T-helper 2 cell treated with Interferon-gamma antibody and Interleukin-4, amounts not matched to agents 5 μg/mL and 100 μg/mL, for 36 hours (primary cell): ENCODE data around the gene FANK1.
"Not testable (repeated sequence)": the region's sequence is repeated elsewhere in the genome, so short reads cannot be mapped to it uniquely, and the experiment has no call there.

Experiments used
- DNase-seq: peaks from one replicate; pipeline ENCODE4 v3.0.0; 2021; ENCODE audit warnings: low spot score
- H3K27ac Mint-ChIP-seq: one replicate; pipeline ENCODE4 v1.8.0; 2021; ENCODE audit warnings: mild to moderate bottlenecking, mixed read lengths
- H3K27me3 Mint-ChIP-seq: one replicate; pipeline ENCODE4 v1.8.0; 2021; ENCODE audit warnings: low read depth, mixed read lengths
- H3K36me3 Mint-ChIP-seq: one replicate; pipeline ENCODE4 v1.8.0; 2021; ENCODE audit warnings: low read depth, mixed read lengths
- H3K4me1 Mint-ChIP-seq: one replicate; pipeline ENCODE4 v1.8.0; 2021; ENCODE audit warnings: low read depth, mixed read lengths
- H3K4me3 Mint-ChIP-seq: one replicate; pipeline ENCODE4 v1.8.0; 2022; ENCODE audit warnings: mild to moderate bottlenecking, moderate library complexity, mixed read lengths
- H3K9me3 Mint-ChIP-seq: one replicate; pipeline ENCODE4 v1.8.0; 2021; ENCODE audit warnings: mixed read lengths

FANK1 gene

GRCh38 chr10:125871338-125871737, 25.0 kb upstream of the FANK1 start:
- Mint-ChIP-seq H3K27me3 (no peaks in the 10 kb centered on the region), H3K9me3 (peaks cover 12% of the 10 kb centered on the region), H3K27ac (no peak overlapping the region), H3K4me1 (no peaks in the 10 kb centered on the region), H3K4me3 (no peak overlapping the region), H3K36me3 (peaks cover 12% of the 10 kb centered on the region)
- DNase-seq, result no peak

DNA sequence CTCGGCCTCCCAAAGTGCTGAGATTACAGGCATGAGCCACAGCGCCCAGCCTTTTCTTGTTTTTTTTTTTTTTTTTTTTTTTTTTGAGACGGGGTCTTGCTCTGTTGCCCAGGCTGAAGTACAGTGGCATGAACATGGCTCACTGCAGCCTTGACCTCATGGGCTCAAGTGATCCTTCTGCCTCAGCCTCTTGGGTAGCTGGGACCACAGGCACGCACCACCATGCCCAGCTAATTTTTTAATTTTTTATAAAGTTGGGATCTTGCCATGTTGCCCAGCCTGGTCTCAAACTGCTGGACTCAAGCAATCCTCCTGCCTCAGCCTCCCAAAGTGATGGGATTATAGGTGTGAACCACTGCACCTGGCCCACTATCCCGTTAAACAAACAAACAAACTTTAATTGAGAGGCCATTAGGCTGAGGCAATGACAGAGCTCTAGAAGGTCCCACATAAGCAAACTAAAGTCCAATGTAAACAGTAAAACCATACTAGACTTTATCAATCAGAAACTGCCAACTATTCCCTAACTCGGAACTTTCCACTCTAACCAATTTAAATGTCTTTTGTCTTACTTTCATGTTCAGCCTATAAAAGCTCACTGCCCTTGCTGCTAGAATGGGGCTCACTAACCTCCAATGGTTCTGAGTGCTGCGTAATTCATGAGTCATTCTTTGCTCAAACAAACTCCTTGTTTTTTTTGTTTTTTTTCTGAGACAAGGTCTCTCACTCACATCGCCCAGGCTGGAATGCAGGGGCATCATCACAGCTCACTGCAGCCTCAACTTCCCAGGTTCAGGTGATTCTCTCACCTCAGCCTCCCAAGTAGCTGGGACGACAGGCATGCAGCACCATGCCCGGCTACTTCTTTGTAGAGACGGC, 17.2 kb upstream of the FANK1 start:
- peaks cover 13% of the 10 kb centered on the region for H3K36me3 Mint-ChIP-seq
- H3K27me3 Mint-ChIP-seq, result no peaks in the 10 kb centered on the region
- DNase-seq, result no peak
- H3K9me3 Mint-ChIP-seq, result peaks cover 13% of the 10 kb centered on the region
- H3K4me1 Mint-ChIP-seq, result no peaks in the 10 kb centered on the region
- no peak overlapping the region for H3K4me3 Mint-ChIP-seq
- no peak overlapping the region for H3K27ac Mint-ChIP-seq

DNA sequence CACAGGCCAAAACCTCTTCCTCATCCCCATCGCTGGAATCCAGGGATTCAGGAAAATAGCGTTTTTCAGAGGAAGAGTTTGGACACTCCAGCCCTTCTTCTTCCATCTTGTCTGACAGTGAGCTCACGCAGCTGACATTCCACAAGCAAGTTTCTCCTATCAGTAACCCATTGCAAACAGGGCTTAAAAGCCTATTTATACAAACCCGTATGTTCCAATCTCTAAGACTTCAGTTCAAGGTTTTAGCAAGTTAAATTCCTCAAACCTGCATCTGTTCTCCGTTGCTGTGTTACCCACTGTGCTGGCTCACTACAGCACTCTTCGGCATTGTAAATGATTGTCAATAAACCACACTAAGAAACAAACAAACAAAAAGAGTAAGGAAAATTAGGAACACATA, 15.6 kb upstream of the FANK1 start:
- no peak overlapping the region for H3K4me3 Mint-ChIP-seq
- DNase-seq, result no peak
- H3K27ac Mint-ChIP-seq, result no peak overlapping the region
- no peaks in the 10 kb centered on the region for H3K27me3 Mint-ChIP-seq
- peaks cover 7% of the 10 kb centered on the region for H3K9me3 Mint-ChIP-seq
- peaks cover 8% of the 10 kb centered on the region for H3K36me3 Mint-ChIP-seq
- no peaks in the 10 kb centered on the region for H3K4me1 Mint-ChIP-seq

DNA sequence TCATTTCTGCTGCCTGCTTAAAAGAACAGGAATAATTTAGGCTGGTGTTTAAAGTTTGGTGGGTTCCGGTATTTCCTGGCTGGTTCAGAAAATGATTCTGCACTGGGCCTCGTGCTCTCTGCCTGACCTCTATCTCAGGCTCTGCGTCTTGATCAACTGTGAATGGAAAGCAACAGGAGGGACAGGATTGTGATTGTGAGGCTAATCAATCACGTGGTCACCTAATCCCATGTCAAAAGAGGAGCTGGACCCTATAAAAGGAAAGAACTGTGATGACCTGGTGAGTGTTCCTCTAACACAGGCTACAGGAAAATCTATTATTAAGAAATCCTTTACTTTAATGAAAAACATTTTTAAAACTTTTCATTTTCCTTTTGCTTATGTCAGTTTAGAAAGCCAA, 15.2 kb upstream of the FANK1 start, which contains the start of gene DHX32:
TSS of gene DHX32 (minus strand) at position 101 of the 400 bp plus-strand sequence. CDS start 468 bp downstream, outside the sequence.
- no peak for DNase-seq
- H3K27ac Mint-ChIP-seq, result no peak within 1 kb of the TSS
- no peak within 1 kb of the TSS for H3K4me3 Mint-ChIP-seq
- peaks cover 2% of the 10 kb centered on the region for H3K9me3 Mint-ChIP-seq
- H3K27me3 Mint-ChIP-seq, result no peaks in the 10 kb centered on the region
- no peaks in the 10 kb centered on the region for H3K4me1 Mint-ChIP-seq
- H3K36me3 Mint-ChIP-seq, result peaks cover 3% of the 10 kb centered on the region

- Mint-ChIP-seq H3K4me1 (no peaks in the 10 kb centered on the region), H3K4me3 (no peak overlapping the region), H3K27ac (no peak overlapping the region), H3K36me3 (peaks cover 2% of the 10 kb centered on the region), H3K27me3 (no peaks in the 10 kb centered on the region), H3K9me3 (no peaks in the 10 kb centered on the region)
- DNase-seq, result no peak
Measured at GRCh38 chr10:125882596-125882995, 13.8 kb upstream of the FANK1 start.

DNA sequence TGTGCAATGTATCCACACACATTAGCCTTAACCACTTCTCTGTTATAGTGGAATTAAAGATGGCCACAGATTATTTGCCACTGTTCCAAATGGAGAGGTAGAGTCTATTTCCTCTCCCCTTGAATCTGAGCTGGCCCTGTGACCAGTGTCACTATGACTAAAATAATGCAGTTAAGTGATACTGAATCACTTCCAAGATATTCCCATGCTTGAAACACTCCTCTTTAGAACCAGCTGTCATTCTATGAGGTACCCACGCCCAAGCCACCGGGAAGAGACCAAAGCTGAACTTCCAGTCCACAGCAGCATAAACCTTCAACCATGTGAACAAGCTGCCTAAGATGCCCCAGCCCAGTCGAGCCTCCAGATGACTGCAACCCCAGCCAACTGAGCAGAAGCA, 13.2 kb upstream of the FANK1 start:
- Mint-ChIP-seq H3K27ac (no peak overlapping the region), H3K36me3 (peaks cover 2% of the 10 kb centered on the region), H3K4me1 (no peaks in the 10 kb centered on the region), H3K27me3 (no peaks in the 10 kb centered on the region), H3K9me3 (no peaks in the 10 kb centered on the region), H3K4me3 (no peak overlapping the region)
- DNase-seq, result no peak

DNA sequence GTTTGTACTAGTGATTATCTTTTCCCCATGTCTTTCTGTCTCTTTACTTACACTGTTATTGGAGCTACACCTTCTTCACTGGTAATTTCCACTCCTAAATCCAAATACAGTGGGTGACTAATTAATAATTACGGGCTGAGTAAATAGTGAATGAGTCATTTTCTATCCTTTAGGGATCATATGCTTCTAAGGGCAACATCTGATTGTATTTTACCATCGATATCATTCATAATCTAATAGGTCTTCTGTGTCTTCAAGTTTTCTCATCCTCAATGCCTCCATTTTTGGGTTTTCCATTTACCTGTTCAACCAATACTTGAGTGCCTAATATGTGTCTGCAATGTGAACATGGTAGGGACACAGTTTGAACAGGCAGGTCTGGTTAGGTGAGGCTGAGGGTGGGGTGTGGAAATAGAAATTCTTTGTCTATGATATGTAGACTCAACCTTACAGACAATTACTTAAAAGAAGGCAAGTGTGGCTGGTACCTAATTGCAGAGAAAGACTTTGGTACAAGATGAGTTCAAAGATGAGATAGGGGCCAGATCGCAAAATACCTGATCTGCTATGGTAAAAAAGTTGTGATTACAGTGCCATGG, 9.4 kb upstream of the FANK1 start:
- H3K27me3 Mint-ChIP-seq, result no peaks in the 10 kb centered on the region
- no peaks in the 10 kb centered on the region for H3K9me3 Mint-ChIP-seq
- no peak for DNase-seq
- H3K27ac Mint-ChIP-seq, result no peak overlapping the region
- H3K4me1 Mint-ChIP-seq, result no peaks in the 10 kb centered on the region
- H3K4me3 Mint-ChIP-seq, result no peak overlapping the region
- H3K36me3 Mint-ChIP-seq, result peaks cover 2% of the 10 kb centered on the region

DNA sequence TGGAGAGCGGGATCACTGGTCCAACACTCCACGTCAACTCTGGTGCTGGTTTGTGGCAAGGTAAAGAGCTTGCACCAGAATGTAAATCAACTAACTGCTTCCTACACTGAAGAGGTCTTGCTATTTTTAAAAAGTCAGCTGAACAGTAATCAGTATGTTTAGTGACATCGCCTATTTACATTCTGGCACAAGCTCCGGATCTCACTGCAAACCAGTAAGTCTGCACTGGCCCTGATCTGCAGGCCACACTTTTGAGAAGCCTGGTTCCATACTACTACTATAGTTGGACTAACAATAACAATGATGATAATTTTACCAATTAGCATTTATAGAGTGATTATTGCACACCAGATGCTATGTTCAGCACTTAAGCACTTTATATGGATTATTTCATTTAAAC, 6.9 kb upstream of the FANK1 start:
- H3K4me3 Mint-ChIP-seq, H3K27me3 Mint-ChIP-seq, H3K4me1 Mint-ChIP-seq, DNase-seq, H3K9me3 Mint-ChIP-seq, H3K27ac Mint-ChIP-seq, H3K36me3 Mint-ChIP-seq: not testable (repeated sequence)

GRCh38 chr10:125892402-125892801, 4.0 kb upstream of the FANK1 start:
- not testable (repeated sequence) for H3K9me3 Mint-ChIP-seq, DNase-seq

GRCh38 chr10:125894176-125894575, 2.2 kb upstream of the FANK1 start:
- not testable (repeated sequence) for H3K27ac Mint-ChIP-seq, H3K36me3 Mint-ChIP-seq, H3K9me3 Mint-ChIP-seq, DNase-seq, H3K4me3 Mint-ChIP-seq
- peaks cover 14% of the 10 kb centered on the region for H3K4me1 Mint-ChIP-seq
- peaks cover 26% of the 10 kb centered on the region for H3K27me3 Mint-ChIP-seq

More at GRCh38 chr10:125892402-125892801, 4.0 kb upstream of the FANK1 start:
- H3K27ac Mint-ChIP-seq, H3K4me3 Mint-ChIP-seq, H3K36me3 Mint-ChIP-seq: not testable (repeated sequence)
- H3K27me3 Mint-ChIP-seq, result peaks cover 22% of the 10 kb centered on the region
- H3K4me1 Mint-ChIP-seq, result peaks cover 14% of the 10 kb centered on the region

- H3K4me3 Mint-ChIP-seq, result peak overlapping the region; percentile 82
- not testable (repeated sequence) for H3K9me3 Mint-ChIP-seq, H3K36me3 Mint-ChIP-seq
- peaks cover 14% of the 10 kb centered on the region for H3K4me1 Mint-ChIP-seq
- H3K27ac Mint-ChIP-seq, result peak overlapping the region; percentile 76
- peak; percentile 31 for DNase-seq
- peaks cover 26% of the 10 kb centered on the region for H3K27me3 Mint-ChIP-seq
Measured at GRCh38 chr10:125895130-125896087, 955 bp upstream of the FANK1 start.

DNA sequence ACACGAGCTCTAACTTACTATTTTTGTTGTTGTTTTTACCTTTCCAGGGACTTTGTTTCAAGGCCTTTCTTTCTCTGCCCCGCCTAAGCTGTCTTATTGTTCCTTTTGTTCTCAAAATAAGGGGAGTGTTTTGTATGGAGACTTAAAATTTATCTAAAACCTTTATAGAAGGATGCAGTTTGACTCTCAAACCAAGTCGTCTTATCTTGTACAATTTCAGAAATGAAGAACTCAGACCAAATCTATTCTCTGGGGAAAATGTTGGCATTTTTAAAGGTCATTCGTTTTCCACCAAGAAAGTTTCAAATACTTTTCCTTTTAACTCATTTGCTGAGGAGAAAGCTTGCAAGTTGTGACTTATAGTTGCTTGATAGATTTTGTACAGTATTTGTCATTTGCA, 953 bp downstream of the FANK1 start:
- not testable (repeated sequence) for H3K27ac Mint-ChIP-seq, H3K36me3 Mint-ChIP-seq, H3K9me3 Mint-ChIP-seq, DNase-seq
- H3K4me3 Mint-ChIP-seq, result peak overlapping the region; percentile 88
- peaks cover 26% of the 10 kb centered on the region for H3K27me3 Mint-ChIP-seq
- H3K4me1 Mint-ChIP-seq, result peaks cover 14% of the 10 kb centered on the region

DNA sequence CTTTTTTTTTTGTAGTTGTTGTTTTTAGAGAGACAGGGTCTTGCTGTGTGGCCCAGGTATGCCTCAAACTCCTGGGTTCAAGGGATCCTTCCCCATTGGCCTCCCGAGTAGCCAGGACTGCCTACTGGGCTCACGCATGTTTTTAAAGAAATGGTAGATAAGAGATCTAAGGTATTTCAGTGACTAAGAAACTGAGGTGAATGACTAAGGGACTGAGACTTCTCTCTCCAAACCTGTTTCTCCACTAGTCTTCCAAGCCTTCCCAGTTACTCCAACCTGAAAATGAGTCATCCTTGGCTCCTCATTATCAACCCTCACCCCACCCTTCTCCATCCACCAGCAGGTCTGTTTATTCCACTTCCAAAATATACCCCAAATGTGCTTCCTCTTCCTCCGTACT, 4.6 kb downstream of the FANK1 start:
- not testable (repeated sequence) for H3K4me1 Mint-ChIP-seq, H3K27ac Mint-ChIP-seq, H3K9me3 Mint-ChIP-seq, DNase-seq, H3K4me3 Mint-ChIP-seq, H3K36me3 Mint-ChIP-seq
- peaks cover 14% of the 10 kb centered on the region for H3K27me3 Mint-ChIP-seq
